Stimulated activated CD4-positive, alpha-beta T cell treated with anti-CD3 and anti-CD28 coated beads, TNF-alpha, amount 100 ng/mL, for 1 hour (primary cell): Measurements from ENCODE around the gene SPOCK3.
A peak's percentile ranks its signal among the peaks of the same experiment; 100 is the strongest.
"Not testable (repeated sequence)": the region's sequence is repeated elsewhere in the genome, so short reads cannot be mapped to it uniquely, and the experiment has no call there.

Experiments used
- DNase-seq, 3 donors: peaks; one replicate each; pipeline ENCODE4 v3.0.0-alpha.2; 2020; ENCODE audit warnings: low read depth in 3 of 3, low spot score in 1 of 3

Gene SPOCK3

DNA sequence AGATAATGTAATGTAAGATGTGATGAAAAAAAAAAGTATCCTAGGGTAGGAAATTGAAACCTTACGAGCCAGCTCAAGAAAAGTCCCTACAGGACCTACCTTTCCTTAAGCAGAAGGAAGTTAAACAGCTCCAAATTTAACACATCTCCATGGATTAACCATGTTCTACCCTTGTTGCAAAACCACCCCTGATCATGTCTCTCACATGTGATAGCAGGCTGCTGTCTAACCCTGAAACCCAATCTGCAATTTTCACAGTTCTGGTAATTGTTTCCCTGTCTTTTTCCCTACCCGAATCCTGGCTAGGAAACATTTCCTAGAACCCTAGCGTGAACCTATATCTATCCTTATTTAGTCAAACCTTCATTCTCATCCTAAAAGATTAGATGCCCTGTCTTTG is 198.9 kb downstream of the SPOCK3 start:
- DNase-seq = no peak

DNA sequence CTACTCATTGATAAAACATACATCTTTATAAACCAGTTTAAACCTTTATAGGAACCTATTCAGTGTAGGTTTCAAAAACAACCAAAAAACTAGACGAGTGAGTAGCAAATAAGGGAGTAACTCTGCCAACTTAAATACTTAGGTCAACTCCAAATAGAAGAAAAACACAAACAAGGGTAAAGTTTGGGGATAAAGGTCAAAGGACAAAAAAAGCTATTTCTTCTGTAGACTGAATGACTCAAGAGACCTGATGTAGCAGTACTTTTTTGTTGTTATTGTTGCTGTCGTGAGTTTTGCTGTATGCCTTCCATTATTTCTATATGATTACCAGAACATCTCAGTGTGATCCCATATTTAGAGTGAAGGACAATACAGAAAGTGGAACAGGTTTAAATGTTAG is 199.3 kb downstream of the SPOCK3 start:
- no peak for DNase-seq

DNA sequence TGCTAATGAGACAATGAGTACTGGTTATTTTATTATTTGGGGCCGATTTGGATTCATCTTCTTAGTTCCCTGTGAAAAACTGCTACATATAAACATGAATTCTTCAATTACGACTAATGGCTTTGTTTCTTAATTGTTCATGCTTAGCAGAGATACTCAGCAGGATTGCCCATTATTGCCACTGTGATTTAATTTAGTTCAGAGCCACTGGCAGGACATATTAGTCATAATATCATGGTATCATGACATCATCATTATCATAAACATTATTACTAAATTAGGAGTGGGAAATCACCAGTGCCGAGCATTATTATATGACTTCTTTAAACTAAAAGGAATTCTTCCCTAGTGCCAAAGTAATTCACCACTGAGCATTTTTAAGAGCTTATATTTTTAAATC is 201.4 kb downstream of the SPOCK3 start:
- no peak for DNase-seq

DNA sequence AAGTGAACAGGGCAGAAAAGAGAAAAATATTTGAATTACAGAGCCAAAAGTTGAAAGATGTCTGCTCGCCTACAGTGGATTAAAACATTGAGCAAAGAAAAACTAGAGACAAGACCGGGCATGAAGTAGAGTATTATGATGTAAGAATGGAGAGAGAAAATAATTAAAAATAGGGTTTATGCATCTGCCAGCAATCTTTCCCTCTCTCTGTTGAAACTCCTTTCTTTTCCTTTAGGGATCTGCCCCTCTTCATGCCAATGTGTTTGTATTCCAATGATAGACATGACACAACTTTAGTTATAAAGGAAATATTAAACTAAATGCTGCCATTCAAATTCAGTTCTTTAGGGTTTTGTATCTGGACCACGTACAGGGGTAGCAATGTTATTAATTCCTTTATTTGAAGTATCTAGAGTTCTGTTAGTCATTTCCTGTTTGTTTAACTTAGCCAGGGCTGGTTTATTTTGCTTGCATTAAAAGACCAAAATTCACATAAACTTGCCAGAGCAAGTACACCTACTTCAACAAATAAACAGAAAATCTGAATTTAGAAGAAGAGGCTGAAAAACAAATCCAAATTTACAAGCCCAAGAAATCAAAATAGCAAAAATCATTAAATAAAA is 202.6 kb downstream of the SPOCK3 start:
- DNase-seq = no peak

DNA sequence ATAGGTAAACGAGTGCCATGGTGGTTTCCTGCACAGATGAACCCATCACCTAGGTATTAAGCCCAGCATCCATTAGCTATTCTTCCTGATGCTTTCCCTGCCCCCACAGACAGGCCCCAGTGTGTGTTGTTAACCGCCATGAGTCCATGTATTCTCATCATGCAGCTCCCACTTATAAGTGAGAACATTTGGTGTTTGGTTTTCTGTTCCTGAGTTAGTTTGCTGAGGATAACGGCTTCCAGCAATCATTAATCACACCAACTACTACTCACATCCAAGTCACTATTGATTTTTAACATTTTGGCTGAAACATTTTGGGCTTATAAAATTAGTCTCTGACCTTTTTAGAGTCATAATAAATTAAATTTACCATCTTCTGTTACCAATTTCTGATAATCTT is 205.3 kb downstream of the SPOCK3 start:
- no peak for DNase-seq

- no peak for DNase-seq
Observed at GRCh38 chr4:167025670-167026069, 208.6 kb downstream of the SPOCK3 start.

DNA sequence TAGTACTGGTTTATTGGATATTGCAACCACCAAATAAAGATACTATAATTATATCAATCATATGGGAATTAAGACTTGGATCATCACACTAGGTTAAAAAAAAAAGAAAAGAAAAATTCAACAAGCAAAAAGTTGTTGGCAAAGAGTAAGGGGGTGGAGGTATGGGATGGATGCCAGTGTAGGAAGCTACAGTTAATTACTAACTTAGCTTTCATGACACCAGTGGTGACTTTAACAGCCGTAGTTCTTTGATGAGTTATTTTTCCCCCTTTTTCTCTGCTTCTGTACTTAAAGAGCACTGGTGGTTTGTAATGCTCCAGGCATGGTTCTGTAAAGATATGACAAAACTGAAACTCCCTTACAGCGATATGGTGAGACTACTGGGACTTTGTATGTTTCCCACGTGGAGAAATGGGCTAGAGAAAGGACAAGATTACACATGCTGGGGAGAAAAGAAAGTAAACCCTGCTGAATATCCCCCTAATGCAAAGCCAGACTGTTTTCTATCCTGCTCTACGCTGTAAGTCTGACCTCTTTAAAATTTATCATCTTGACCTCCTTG is 210.8 kb downstream of the SPOCK3 start:
- DNase-seq = no peak

DNA sequence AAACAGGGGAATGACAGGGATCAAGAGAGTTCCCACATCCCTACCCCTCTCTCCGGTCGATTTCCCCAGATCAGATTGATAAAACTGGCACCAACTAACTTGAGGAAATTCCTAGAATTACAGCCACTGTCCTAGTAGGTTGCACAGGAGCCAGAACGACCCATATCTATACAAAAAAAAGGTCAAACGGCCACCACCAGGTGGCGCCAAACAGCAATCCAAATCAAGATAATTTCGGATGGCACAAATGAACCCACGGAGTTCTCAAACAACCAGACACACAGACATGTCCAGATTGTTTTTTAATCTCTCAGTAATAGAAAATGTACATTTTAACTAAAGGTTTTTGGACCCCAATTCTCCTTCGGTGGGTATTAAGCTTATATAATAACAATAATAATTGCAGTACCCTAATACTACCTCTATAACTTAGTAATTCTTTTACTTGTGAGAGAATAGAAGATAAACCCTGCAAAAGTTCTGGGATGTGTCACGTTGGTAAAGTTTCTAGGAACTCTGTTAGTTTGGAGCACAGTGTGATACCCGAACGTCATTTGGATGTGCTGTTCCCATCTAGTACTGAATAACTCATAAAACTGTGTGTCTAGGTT is 212.6 kb downstream of the SPOCK3 start:
- peak in 1 of 3 donors; percentile 39 for DNase-seq

GRCh38 chr4:167020410-167020809 is 213.9 kb downstream of the SPOCK3 start:
- no peak for DNase-seq

- no peak for DNase-seq
Observed at GRCh38 chr4:167014944-167015343, 219.3 kb downstream of the SPOCK3 start.

GRCh38 chr4:167003326-167003725 is 231.0 kb downstream of the SPOCK3 start:
- DNase-seq = no peak

- DNase-seq = no peak
Observed at GRCh38 chr4:167000141-167000852, 234.0 kb downstream of the SPOCK3 start.

GRCh38 chr4:166996216-166996615 is 238.1 kb downstream of the SPOCK3 start:
- DNase-seq = no peak

GRCh38 chr4:166994686-166995085 is 239.6 kb downstream of the SPOCK3 start:
- no peak for DNase-seq

DNA sequence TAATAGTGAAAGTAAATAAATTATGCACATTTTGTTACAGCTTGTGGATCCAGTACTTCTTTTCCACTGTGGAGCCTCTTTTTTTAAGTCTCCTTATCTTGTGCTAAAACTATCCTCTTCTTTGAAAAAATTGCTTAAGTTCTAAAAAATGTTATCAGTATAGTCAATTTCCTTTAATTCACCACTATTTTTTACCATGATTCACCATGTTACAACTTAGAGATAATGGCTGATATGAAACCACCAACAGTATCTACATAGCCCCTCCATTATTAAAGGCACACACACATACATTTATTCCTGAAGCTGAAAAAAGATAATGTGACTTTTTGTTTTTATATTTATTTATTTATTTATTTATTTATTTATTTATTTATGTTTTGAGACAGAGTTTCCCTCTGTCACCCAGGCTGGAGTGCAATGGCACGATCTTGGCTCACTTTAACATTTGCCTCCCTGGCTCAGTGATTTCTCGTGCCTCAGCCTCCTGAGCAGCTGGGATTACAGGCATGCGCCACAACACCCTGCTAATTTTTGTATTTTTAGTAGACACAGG is 243.2 kb downstream of the SPOCK3 start:
- no peak for DNase-seq

DNA sequence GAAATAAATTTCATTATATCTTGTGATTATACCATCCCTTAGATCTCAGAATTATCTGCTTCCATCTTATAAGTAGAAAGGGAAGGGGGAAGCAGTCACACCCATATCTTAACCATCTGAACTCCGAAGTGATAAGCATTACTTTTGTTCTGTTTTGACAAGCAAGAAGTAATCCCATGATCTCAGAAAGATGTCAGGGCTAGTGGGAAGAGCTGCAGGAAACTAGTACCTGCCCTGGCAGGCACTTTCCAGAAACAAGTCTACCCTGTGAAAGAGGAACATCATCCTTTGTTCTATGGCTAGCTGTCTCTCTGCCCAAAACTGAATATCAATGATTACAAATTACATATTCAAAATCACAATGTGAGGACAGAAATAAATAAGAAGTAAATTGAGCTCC is 244.4 kb downstream of the SPOCK3 start:
- DNase-seq = no peak

GRCh38 chr4:166987026-166987425 is 247.3 kb downstream of the SPOCK3 start:
- DNase-seq = no peak

GRCh38 chr4:166981847-166982246 is 252.4 kb downstream of the SPOCK3 start:
- DNase-seq = no peak

DNA sequence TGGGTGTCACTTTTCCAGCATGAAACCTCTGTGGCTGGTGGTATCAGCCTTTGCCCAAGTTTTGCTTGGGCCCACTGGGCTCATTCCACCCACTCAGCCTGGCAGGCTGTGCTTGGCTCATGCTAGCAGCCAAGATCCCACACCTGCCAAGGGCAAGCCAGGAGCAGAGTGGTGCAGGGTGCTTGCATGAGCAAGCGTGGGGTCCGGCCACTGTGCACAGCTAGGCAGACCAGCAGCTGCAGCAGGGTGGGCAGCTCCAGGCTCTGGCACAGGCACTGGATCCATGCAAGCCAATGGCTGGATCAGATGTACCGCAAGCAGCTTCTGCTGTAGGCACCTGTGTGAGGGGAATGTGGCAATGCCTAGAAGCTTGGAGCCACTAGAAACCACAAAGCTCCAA is 253.9 kb downstream of the SPOCK3 start:
- DNase-seq = no peak

DNA sequence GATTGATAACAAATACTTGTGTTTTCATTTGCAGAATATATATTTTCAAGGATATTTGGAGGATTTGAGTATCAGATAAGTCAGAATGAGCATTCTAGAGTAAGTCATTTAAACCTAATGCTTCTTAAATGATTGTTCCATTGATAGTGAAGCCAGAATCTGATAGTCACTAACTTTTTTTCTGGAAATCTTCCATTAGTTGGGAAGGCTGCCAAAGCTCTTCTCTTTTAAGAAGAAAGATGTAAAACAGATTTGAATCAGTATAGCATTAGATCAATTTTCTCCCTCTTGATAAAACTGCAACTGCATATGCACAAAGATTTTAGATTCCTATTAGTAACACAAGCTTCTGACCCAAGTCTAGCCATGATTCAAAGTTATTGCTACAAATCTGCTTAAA is 256.7 kb downstream of the SPOCK3 start:
- DNase-seq = no peak

DNA sequence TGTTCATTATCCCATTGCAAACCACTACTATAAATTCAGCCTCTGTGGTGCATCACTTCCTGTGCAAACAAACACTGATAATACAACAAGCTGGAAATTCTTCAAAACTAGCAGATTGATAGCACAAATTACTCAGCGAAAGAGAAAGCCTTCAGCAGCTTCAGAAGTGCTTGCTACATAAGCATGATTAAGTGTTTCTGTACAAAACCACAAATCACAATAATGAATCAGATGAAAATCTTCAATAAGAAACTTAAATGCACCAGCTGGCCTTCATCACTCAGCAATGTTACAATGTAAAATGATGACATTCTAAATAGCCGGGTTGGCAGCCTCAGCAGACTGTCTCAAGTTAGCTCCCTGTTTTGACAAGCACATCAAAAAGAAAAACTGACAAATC is 262.2 kb downstream of the SPOCK3 start:
- DNase-seq = no peak

DNA sequence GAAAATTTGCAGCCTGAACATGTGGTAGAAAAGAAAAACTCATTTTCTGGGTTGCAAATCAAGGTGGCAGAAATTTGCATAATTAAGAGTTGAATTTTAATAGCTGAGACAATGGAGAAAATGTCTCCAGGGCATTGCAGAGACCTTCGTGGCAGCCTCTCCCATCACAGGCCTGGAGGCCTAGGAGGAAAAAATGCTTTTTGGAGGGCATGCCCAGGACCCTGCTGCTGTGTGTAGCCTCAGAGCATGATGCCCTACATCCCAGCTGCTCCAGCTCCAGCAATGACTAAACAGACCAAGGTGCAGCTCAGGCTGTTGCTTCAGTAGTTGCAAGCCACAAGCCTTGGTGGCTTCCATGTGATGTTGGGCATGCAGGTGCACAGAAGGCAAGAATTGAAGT is 266.1 kb downstream of the SPOCK3 start:
- not testable (repeated sequence) for DNase-seq
